Measurements from ENCODE around the gene KRT79. TPM values are rescaled to one million over a fixed set of nuclear protein-coding genes. Genes with fewer than 3 reads are reported as not detected.

KRT79 gene
- total RNA-seq, 1 donor from 2014 or later = not detected

GRCh38 chr12:52817699-52818238 is 16.3 kb downstream of the KRT79 start:
- H3K27ac Mint-ChIP-seq = no peak overlapping the region
- H3K9me3 Mint-ChIP-seq = no peaks in the 10 kb centered on the region
- no peak overlapping the region for H3K4me3 Mint-ChIP-seq

GRCh38 chr12:52817003-52817698 is 17.0 kb downstream of the KRT79 start:
- Mint-ChIP-seq H3K36me3 (no peaks in the 10 kb centered on the region), H3K27me3 (ENCODE audit: low read depth) (peaks cover 2% of the 10 kb centered on the region), H3K4me3 (no peak overlapping the region), H3K27ac (no peak overlapping the region), H3K4me1 (peaks cover 41% of the 10 kb centered on the region), H3K9me3 (no peaks in the 10 kb centered on the region)
- no peak for DNase-seq (ENCODE audit: low spot score in 2 of 2, unreplicated experiment in 2 of 2)
- TF ChIP-seq CTCF (IDR thresholded peaks at IDR 0.05; ENCODE audit: unreplicated experiment) = no peak

More at GRCh38 chr12:52817699-52818238, 16.3 kb downstream of the KRT79 start:
- no peak for DNase-seq (ENCODE audit: low spot score in 2 of 2, unreplicated experiment in 2 of 2)
- peaks cover 39% of the 10 kb centered on the region for H3K4me1 Mint-ChIP-seq
- peaks cover 2% of the 10 kb centered on the region for H3K27me3 Mint-ChIP-seq (ENCODE audit: low read depth)
- H3K36me3 Mint-ChIP-seq = no peaks in the 10 kb centered on the region
- no peak for TF ChIP-seq CTCF (IDR thresholded peaks at IDR 0.05; ENCODE audit: unreplicated experiment)

- no peak for DNase-seq (ENCODE audit: low spot score in 2 of 2, unreplicated experiment in 2 of 2)
- no peak for TF ChIP-seq CTCF (IDR thresholded peaks at IDR 0.05; ENCODE audit: unreplicated experiment)
- Mint-ChIP-seq H3K36me3 (no peaks in the 10 kb centered on the region), H3K27me3 (ENCODE audit: low read depth) (no peaks in the 10 kb centered on the region), H3K9me3 (no peaks in the 10 kb centered on the region), H3K27ac (no peak overlapping the region), H3K4me3 (no peak overlapping the region), H3K4me1 (peaks cover 37% of the 10 kb centered on the region)
These were observed 18.2 kb downstream of the KRT79 start for GRCh38 chr12:52815676-52816588.

GRCh38 chr12:52815161-52815560 is 18.9 kb downstream of the KRT79 start:
- H3K27me3 Mint-ChIP-seq (ENCODE audit: low read depth) = no peaks in the 10 kb centered on the region

More at GRCh38 chr12:52815161-52815560, 18.9 kb downstream of the KRT79 start:
- Mint-ChIP-seq H3K36me3 (no peaks in the 10 kb centered on the region), H3K27ac (no peak overlapping the region), H3K4me3 (no peak overlapping the region), H3K9me3 (no peaks in the 10 kb centered on the region), H3K4me1 (peaks cover 31% of the 10 kb centered on the region)
- DNase-seq (ENCODE audit: low spot score in 2 of 2, unreplicated experiment in 2 of 2) = no peak
- no peak for TF ChIP-seq CTCF (IDR thresholded peaks at IDR 0.05; ENCODE audit: unreplicated experiment)
